ENCODE measurements around the gene KLHL29. TPM values are rescaled to one million over a fixed set of nuclear protein-coding genes. Genes with fewer than 3 reads are reported as not detected.

KLHL29 gene
- total RNA-seq, 6 experiments from 2014 or later, result 1.2 to 10.2 (median 6.4) TPM

DNA sequence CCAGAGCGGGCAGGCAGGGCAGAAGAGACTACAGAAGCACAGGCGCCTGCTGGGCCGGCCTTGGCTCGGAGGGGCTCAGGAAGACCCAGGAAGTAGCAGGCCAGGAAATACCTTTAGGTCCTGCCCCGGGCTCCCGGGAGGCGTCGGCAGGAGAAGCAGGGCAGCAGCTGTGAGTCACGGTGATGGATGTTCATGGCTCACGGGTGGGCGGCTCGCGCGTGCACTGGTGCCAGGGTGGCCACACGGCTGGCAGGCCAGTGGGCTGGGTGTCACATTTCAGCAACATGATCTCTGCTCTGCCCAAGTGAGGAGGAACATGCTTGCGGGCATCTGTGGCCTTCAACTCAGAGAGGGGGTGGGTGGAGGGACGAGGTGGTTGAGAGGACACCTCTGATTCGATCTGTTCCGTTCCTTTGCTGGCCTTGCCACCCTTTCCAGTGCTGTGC is 139.3 kb downstream of the KLHL29 start:
- ATAC-seq, result peak in 1 of 4 donors; percentile 16
- TF ChIP-seq, protein P1, sequence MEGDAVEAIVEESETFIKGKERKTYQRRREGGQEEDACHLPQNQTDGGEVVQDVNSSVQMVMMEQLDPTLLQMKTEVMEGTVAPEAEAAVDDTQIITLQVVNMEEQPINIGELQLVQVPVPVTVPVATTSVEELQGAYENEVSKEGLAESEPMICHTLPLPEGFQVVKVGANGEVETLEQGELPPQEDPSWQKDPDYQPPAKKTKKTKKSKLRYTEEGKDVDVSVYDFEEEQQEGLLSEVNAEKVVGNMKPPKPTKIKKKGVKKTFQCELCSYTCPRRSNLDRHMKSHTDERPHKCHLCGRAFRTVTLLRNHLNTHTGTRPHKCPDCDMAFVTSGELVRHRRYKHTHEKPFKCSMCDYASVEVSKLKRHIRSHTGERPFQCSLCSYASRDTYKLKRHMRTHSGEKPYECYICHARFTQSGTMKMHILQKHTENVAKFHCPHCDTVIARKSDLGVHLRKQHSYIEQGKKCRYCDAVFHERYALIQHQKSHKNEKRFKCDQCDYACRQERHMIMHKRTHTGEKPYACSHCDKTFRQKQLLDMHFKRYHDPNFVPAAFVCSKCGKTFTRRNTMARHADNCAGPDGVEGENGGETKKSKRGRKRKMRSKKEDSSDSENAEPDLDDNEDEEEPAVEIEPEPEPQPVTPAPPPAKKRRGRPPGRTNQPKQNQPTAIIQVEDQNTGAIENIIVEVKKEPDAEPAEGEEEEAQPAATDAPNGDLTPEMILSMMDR (IDR thresholded peaks at IDR 0.05), result no peak
- TF ChIP-seq POLR2A (IDR thresholded peaks at IDR 0.05), result no peak
- intact Hi-C loops (cut with DNase I), result no loop called here
- no peak overlapping the region for H3K27ac ChIP-seq
- no peaks in the 10 kb centered on the region for H3K36me3 ChIP-seq
- no peaks in the 10 kb centered on the region for H3K27me3 ChIP-seq
- no peak overlapping the region for H3K4me3 ChIP-seq
- no peaks in the 10 kb centered on the region for H3K9me3 ChIP-seq
- no peak for DNase-seq
- WGBS (ENCODE audit: insufficient coverage, low coverage, low lambda C conversion rate, missing lambda C conversion rate), result 90% methylated on average over 2 of the region's 19 CpGs
- H3K4me1 ChIP-seq, result no peaks in the 10 kb centered on the region

DNA sequence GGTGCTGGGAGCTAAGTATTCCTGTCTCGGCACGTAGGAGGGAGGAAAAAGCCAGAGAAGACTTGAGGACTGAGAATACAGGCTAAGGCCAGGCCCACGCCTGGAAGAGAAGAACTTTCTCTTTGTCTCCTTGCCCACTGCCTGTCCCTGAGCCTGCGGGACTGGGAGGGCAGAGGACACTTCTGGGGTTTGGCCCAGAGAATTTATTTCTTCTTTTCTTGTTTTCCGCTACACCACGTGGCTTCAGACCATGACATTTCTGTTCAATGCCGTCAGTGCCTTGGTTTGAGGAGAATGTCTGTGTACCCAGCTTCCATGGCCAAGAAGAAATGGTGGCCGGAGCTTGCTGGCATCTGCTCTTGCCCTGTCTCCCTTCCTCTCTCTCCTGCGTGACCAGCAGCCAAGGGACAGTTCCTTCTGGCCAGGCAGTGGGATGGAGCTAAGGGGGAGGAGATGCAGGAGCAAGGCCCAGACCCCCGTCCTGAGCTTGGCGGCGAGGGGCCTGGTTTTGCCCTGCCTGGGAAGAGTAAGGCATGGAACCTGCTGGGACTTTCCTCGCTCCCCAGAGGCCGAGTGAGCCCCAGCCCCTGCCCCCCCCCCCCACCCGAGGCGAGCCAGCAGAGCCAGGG is 140.3 kb downstream of the KLHL29 start:
- no peak overlapping the region for H3K27ac ChIP-seq
- no peaks in the 10 kb centered on the region for H3K4me1 ChIP-seq
- no peaks in the 10 kb centered on the region for H3K36me3 ChIP-seq
- no peaks in the 10 kb centered on the region for H3K9me3 ChIP-seq
- no peak overlapping the region for H3K4me3 ChIP-seq
- ATAC-seq (no peak), DNase-seq (no peak)
- TF ChIP-seq, protein P1 (IDR thresholded peaks at IDR 0.05), result no peak
- no peak for TF ChIP-seq POLR2A (IDR thresholded peaks at IDR 0.05)
- no peaks in the 10 kb centered on the region for H3K27me3 ChIP-seq
- intact Hi-C loops (cut with DNase I), result no loop called here
- WGBS (ENCODE audit: insufficient coverage, low coverage, low lambda C conversion rate, missing lambda C conversion rate), result 91% methylated on average over 5 of the region's 16 CpGs

DNA sequence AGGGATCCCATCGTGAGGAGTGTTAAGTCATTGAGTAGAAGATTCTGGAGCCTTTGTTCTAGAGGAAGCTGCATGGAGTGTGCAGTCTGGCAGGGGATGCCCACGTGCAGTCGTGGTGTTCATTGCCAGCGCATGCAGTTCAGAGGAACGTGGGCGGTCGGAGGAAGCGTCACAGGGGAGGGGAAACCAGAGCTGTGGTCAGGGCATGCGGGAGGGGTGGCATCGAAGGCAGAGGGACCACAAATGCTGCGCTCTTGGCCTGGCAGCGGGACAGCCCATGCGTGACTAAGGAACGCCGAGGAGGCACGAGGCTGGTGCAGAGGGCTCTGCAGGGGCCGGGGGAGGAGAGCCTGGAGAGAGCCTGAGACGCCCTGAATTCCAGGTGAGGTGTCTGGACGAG is 141.1 kb downstream of the KLHL29 start:
- no peak for ATAC-seq
- no peaks in the 10 kb centered on the region for H3K27me3 ChIP-seq
- 32% methylated on average over 3 of the region's 19 CpGs for WGBS (ENCODE audit: insufficient coverage, low coverage, low lambda C conversion rate, missing lambda C conversion rate)
- H3K27ac ChIP-seq, result no peak overlapping the region
- TF ChIP-seq, protein P1 (IDR thresholded peaks at IDR 0.05), result no peak
- no peak for TF ChIP-seq POLR2A (IDR thresholded peaks at IDR 0.05)
- intact Hi-C loops (cut with DNase I), result no loop called here
- H3K9me3 ChIP-seq, result no peaks in the 10 kb centered on the region
- peak in 1 of 3 donors; percentile 20 for DNase-seq
- no peak overlapping the region for H3K4me3 ChIP-seq
- no peaks in the 10 kb centered on the region for H3K4me1 ChIP-seq
- H3K36me3 ChIP-seq, result no peaks in the 10 kb centered on the region

DNA sequence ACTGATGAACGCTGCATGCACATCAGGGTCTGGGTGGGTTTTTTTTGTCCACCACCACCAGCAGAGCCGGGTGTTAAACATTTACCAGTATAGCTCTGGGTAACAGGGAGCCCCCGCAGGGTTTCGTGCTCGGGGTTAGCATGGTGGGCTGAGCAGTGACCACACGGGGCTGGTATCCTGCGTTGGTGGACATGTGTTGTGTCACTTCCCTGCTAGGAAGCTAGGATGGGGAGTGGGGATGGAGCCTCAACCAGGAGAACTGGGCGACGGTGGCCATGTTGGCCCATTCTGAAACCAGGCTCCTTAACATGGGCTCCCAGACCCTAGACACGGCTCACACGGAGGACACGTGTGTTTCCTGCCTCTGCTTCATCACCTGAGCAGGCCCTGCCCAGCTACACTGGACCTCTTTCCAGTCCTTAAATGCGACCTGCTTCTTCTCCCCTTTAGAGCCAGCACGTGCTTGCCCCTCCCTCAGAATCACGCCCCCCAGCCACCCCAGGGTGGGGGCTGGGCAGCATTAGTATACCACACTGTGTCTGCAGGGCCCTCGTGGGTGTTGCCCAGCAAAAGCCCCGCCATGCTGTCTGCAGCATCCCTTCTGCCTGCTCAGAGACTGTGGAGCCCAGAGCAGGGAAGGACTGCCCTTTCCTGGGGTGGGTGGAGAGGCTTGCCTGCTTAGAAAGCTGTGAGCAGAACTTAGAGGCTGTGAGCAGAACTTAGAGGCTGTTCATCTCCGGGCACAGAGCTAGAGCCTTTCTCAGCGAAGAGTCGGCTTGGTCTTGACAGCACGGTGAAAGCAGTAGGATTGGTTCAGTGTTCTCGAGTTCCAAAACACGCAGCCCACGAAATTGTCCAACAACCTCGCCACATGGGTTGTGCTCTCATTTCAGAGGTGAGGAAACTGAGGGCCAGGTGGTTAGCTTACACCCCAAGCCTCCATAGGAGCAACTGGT is 142.1 kb downstream of the KLHL29 start:
- no peak for TF ChIP-seq POLR2A (IDR thresholded peaks at IDR 0.05)
- TF ChIP-seq, protein P1 (IDR thresholded peaks at IDR 0.05), result no peak
- ATAC-seq, result no peak
- intact Hi-C loops (cut with DNase I), result no loop called here
- Histone ChIP-seq H3K9me3 (no peaks in the 10 kb centered on the region), H3K4me3 (no peak overlapping the region), H3K27me3 (no peaks in the 10 kb centered on the region), H3K27ac (no peak overlapping the region), H3K4me1 (no peaks in the 10 kb centered on the region), H3K36me3 (no peaks in the 10 kb centered on the region)
- no peak for DNase-seq
- WGBS (ENCODE audit: insufficient coverage, low coverage, low lambda C conversion rate, missing lambda C conversion rate), result 88% methylated on average over 15 of the region's 25 CpGs
